Measurements from ENCODE around the gene SSR3.
"Not testable (repeated sequence)": the region's sequence is repeated elsewhere in the genome, so short reads cannot be mapped to it uniquely, and the experiment has no call there.

The SSR3 gene

DNA sequence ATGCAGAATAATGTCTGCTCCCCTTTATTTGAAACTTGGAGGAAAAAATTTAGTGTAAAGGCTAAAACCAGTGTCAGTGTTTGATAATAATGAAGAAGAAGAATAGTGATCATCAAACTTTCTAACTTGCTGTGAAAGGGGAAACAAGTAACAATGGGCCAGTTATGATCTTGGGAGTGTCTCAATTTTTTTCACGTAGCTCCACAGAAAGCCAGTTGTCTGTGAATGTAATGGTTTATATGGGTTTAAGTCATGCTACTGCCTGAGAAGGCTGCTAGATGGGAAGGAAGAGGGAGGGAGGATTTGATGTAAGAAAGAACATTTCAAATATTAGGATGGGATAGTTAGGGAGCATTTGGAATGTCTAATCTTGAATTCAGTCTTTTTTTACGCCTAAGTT, 21.1 kb upstream of the SSR3 start:
- DNase-seq = no peak

DNA sequence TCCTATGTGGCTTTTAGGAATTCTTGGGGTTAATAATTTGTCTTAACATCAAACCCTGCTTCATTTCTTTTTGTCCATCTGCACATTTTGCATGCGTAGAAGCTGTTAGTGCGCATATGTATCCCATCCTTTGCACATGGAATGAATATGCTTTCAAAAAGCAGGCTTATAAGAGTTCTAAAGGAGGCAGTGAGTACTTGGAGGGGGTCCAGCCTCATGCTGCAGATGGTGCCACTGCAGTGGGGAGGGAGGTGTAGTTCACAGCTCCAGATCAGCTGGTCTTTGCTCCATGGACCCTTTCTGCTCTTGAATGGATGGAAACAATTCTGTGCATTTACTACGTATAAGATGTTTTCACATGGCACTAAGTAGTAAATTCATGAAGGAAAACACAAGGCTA, 20.7 kb upstream of the SSR3 start:
- peak in 10 of 56 donors; percentile 1 to 34 (median 11) for DNase-seq

DNA sequence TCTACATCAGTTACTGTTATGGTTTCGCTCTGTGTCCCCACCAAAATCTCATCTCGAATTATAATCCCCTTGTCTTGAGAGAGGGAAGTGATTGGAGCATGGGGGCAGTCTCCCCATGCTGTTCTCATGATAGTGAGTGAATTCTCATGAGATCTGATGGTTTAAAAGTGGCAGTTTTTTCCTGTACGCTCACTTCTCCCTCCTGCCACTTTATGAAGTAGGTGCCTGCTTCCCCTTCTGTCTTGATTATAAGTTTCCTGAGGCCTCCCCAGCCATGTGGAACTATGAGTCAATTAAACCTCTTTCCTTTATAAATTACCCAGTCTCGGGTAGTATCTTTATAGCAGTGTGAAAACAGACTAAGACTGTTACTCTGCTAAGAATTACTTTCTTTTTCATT, 15.0 kb upstream of the SSR3 start:
- not testable (repeated sequence) for DNase-seq

DNA sequence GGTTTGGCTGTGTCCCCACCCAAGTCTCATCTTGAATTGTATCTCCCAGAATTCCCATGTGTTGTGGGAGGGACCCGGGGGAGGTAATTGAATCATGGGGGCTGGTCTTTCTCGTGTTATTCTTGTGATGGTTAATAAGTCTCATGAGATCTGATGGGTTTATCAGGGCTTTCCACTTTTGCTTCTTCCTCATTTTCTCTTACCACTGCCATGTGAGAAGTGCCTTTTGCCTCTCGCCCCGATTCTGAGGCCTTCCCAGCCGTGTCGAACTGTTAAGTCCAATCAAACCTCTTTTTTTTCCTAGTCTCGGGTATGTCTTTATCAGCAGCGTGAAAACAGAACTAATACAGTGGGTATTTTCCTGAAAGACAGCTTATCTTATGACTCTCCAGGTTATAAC, 14.1 kb upstream of the SSR3 start:
- DNase-seq = not testable (repeated sequence)

DNA sequence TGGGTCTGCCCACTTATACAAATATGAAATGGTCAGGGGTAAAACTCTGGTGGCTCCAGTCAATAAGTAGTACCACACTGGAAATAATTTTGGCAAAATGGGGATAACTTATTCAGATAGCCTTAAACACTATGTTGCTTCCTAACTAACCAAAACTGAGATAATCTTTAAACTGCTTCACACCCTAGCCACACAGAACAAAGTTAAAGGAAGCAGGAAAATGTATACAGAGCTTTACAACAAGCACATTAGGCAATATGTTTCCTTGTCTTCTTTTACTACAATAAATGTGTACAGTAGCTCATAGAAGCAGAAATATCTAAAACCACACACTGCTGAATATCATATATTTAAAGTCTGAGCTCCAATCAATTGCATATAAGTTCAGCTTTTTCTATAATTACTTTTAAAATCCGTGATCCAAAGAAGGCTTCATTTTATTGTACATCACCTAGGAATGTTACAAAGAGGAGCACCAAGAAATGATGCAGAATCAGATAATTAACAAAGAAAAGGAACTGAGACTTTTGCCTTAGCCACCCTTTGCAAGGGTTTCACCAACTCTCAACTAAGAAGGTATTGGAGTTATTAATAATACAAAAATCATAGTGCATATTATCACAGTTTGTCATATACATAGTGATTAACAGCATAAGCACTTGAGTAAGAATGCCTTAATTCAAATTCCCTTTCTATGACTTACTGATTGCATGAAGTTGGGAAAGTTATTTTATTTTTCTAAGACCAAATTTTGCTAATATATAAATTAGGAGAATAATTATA, 9.2 kb upstream of the SSR3 start:
- no peak for DNase-seq

DNA sequence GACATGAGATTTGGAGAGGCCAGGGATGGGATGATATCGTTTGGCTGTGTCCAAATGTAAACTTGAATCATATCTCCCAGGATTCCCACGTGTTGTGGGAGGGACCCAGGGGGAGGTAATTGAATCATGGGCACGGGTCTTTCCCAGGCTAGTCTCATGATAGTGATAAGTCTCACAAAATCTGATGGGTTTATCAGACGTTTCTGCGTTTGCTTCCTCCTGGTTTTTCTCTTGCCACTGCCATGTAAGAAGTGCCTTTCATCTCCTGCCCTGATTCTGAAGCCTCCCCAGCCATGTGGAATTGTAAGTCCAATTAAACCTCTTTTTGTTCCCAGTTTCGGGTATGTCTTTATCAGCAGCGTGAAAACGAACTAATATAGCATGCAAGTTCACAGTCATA, 7.6 kb upstream of the SSR3 start:
- not testable (repeated sequence) for DNase-seq

DNA sequence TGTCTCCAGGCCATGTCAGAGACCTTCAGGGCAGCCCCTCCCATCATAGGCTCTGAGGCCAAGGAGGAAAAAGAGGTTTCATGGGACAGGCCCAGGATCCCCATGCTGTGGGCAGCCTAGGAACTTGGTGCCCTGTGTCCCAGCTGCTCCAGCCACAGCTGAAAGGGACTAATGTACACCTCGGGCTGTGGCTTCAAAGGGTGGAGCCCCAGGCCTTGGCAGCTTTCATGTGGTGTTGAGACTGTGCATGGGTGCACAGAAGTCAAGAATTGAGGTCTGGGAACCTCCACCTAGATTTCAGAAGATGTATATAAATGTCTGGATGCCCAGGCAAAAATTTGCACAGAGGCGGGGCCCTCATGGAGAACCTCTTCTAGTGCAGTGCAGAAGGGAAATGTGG, 6.6 kb upstream of the SSR3 start:
- no peak for DNase-seq

DNA sequence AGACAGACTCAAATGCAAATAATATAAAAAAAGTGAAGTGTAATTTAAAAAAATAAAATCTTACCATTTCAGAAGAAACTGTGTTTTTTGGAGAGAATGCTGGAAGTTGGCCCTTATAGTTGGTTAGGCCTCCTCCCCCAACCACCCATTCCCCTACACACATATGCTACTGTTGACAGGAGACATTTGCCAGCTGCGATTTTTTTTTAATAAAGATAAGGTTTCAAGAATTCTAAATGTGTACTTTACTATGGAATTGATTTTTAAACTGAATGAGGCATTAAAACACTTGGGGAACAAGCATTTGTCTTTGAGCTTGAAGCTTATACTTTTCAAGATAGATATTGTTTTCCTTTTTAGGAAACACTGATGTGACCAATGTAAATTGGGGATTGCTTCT, 4.4 kb upstream of the SSR3 start:
- DNase-seq = no peak

DNA sequence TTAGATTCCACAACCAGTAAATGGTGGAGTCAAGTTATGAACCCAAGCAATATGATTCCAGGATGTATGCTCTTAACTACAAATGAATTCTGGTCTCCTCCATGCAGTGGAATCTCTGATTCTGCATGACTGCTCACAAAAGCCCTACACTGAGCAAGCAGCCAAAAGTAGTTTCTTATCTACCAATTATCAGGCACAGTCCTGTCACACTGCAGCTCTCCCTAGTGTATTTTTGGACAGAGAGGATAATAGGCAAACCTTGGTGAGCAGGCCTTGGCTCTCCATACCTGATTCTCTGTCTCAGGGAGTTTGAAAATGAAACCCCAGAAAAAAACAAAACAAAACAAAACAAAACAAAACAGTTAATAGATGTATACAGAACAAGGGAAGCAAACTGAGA, 3.5 kb upstream of the SSR3 start:
- DNase-seq = no peak

DNA sequence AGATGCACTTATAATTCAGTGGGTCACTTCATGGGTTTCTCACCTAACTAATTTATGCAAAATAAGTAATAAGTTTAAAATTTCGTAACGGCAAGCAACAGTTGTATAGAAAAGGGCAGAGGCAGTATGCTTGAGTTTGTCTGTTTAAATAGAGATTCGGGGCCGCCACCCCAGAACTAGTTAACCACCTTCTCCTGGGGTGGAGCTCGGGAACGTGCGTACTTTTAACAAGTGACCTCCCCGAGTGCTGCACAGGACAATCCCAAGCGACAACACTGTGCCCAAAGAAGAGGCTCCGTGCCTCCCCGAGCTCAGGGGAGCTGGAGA, 439 bp downstream of the SSR3 start:
- peak in 2 of 56 donors; percentile 54 to 58 for DNase-seq

DNA sequence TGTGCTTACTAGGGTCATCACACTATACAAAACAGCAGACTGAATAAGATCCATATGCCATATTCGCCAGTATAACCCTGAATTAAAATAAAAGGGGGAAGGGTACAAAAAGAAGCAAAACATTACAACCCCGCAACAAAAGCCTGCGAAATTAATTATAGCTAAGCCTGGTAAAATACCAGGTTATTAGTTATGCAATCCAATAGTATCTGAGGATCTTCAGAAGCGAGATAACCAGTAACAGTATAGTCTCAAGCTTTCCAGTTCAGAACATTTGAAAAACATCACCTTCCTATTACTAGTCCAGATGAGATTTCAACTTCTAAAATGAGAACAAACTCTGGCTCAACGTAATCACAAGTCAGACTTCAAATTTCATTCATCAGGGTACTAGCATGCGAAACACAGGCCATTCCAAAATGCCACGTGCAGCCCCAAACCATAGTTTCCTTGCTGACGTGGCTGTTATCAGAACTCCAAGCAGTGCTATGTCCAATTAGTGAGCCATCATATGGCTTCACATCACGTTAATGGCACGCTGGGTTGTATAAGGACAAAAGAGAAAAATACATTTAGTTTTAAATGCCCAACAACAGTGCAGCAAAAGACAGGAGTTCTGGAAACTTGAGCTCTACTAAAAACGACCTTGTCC, 1.1 kb downstream of the SSR3 start:
- DNase-seq = no peak

DNA sequence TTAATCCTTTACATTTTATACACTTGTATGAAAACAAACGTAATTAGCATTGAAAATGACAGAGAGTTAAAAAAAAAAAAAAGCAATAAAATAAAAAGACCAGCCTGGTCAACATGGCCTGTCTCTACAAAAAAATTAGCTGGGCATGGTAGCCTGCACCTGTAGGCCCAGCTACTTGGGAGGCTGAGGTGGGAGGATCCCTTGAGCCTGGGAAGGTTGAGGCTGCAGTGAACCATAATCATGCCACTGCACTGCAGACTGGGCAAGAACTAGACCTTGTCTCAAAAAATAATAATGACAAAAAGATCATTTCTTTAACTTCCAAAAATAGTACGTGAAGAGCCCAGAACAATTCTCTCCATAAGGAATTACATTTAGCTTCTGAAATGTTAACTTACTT, 1.9 kb downstream of the SSR3 start:
- no peak for DNase-seq

DNA sequence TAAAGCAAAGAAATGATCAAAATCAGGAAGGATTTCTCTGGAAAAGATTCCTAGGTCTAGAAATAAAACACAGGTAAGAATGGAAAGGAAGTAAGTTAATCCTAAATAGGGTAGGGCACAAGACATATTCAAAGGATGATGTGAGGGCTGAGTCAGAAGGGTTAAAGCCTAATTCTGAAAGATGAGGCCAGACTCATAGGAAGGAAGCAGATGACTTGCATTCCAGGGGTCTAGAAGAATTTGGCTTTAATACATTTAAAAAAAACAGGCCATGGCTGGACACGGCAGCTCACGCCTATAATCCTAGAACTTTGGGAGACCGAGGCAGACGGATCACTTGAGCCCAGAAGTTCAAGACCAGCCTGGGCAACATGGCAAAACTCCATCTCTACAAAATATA, 3.2 kb downstream of the SSR3 start:
- no peak for DNase-seq

DNA sequence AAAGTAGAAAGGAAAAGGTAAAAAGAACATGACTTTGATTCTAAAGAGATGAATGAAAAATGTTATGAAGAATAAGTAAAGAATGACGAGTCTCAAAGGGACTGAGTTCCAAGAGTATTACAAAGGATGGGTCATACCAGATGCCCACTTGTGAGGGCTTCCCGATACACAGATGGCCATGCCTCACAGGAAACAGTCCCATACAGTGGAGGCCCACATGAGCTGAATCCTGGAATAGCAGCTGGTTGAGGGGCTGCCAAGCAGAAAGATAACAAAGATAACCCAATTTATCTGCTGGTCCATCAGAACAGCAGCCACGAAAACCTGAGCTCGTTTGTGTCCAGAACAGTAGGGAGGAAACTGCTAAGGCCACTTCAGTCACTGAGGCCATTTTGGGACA, 3.7 kb downstream of the SSR3 start:
- DNase-seq = no peak

DNA sequence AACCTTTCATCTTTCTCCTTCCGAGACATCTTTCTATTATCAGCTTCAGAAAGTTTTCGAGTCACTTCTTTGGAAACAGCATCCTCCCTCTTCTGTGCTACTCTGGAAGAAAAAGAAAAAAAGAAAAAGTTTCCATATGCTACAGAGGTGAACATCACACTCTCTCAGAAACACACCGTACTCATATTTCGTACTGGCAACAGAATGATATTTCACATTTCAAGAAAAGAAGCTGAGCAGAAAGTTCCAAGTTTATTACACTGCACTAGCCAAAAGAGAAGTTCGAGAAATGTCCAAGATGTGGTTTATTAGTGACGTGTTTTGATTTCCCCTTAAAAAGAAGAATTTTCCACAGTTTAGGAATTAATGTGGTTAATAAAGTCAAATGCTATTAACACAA, 6.0 kb downstream of the SSR3 start:
- DNase-seq = no peak

DNA sequence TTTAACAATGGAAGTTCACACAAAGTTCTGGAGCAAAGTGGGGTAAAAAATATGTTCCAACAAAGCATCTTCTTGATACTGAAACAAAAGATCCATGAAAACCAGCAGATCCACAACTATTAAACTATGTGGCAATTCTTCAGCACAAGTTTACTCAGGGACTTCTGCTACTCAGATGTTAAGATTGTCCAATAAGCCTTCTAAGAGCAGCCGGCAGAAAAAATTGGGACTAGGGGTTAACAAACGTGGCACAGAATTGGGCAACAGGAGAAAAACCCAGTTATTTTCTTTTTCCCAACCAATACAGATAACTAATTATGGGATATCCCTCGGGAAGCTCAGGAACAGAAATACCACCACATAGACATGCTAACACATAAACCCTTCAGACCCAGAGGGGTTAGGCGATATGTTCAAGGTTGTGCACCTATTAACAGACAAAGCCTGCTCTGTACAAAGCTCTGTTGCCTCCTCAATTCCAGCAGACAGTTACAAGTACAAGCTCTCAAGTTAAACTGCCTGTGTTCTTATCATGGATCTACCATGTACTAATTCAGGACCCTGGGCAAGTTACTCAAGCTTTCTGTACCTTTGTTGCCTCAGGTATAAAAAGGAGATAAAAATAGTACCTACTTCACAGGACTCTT, 6.8 kb downstream of the SSR3 start:
- DNase-seq = no peak

DNA sequence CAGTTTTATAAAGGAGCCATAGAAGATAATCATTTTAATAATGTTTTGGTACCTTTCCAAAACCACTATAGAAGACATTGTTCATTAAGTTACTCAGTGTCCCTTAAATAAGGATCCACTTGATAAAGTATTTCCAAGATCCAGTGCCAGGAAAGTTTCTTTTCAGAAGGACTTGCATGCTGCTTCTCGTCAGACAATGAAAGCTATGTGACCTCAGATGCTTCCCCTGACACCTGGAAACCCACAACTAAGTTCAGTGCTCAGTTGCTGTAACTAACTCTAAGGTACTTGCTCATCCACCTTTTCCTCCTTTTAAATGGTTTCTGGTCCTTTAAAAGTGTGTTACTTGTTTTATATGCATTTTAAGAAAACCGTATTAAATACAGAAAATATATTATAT, 7.3 kb downstream of the SSR3 start:
- DNase-seq = no peak

DNA sequence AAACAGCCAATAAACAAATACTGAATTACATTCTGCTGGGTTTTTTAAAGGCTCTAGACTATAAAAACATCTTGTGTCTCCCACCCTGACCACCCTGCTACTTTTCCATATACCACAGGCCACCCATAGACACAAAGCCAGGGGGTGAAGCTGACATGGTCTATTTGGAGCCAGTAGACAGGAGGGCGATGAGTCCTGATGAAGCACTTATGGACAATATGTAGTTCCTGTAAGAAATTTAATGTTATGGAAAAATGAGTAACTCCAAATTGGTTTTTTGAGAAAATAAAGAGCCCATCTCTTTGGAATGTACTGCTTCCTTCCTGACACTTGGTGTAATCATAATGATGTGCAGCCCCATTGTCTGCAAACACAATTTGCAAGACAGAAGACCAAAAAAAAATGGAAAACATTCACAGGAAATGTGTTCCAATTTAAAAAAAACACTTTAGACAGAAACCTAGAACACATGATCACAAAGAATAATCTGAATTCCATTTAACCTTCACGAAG, 11.8 kb downstream of the SSR3 start:
- DNase-seq = no peak

DNA sequence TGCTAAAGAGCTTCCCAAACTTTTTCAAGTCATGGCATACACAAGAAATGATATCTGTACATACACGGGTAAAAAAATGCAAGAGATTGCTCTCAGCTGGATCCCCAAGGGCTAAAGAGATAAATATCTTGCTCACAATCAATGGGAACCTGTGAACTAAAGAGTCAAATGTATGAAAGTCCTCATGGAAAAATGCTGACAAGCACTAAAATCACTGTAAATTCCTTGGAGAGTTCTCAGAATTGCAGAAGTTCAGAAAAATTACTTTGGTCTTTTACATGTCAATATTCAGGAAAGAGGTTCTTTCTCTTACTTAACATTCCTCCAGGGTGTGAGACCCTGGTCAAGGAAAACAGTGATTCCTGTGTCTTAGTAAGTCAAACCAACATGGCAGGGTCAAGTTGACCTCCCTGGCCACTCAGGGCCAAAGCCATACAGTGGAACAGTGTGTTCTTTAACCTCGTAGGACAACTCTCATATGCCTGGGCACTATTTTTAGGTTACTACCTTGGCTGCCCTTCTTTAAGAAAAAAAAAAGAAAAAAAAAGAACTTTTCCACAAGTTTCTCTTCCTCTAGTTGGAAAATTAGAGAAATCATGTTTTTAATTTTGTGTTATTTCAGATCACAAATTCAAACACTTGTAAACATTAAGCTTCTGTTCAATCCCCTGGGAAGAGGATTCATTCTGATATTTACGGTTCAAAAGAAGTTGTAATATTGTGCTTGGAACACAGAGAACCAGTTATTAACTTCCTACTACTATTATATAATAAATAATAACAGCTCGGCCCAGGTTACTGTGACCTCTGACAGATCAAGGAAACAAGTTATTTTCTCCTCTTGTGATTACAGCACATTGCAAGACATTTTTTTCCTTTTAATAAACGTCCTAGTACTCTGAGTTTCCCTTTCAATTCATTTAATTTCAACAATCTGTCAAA, 12.5 kb downstream of the SSR3 start:
- DNase-seq = no peak

DNA sequence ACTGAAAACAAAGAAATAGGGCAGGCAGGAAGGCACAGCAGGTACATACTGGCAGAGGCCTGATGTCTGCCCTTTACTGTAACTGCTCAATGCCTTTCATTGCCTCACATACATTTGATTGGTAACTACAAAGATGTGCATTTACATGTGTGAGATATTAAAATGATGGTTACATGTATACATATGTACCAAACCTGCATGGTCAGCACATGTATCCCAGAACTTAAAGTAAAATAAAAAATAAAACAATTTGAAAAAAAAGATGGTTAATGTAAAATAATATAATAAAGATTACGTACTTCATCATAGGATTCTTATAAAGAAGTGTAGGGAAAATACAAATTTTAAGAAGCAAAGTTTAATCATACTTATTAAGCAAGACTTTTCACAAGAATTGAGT, 15.1 kb downstream of the SSR3 start:
- no peak for DNase-seq

DNA sequence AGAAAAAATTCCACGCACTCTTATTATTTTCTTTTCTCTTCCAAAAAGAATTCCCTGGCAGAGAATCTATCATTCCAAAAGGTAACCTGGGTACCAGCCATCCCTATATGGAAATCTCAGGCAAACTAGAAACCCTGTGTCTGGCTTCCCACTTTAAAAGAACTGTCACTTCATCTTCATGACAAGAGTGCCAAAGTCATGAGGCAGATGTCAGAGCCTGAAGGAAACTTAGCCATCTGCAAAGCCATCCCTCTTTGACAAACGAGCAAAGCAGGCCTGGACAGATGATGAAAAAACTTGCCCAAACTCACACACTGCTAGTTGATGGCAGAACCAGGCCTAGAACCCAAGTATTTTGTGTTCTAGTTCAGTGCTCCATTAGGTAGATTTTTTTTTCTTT, 15.9 kb downstream of the SSR3 start:
- no peak for DNase-seq

Data from nucleus accumbens (tissue), 56 donors.